Osteocyte (in vitro differentiated cells): Measurements from ENCODE around the gene MED10. TPM values are rescaled to one million over a fixed set of nuclear protein-coding genes. Genes with fewer than 3 reads are reported as not detected.

Source experiments
- DNase-seq: peaks from one replicate; pipeline ENCODE4 v3.0.0; 2021; ENCODE audit warnings: mixed read lengths; ENCODE audit not compliant: unreplicated experiment; ENCODE audit errors: extremely low spot score
- H3K27ac Mint-ChIP-seq: one replicate; pipeline ENCODE4 v1.8.0; 2021; ENCODE audit warnings: mild to moderate bottlenecking, mixed read lengths; ENCODE audit not compliant: unreplicated experiment
- H3K27me3 Mint-ChIP-seq: one replicate; pipeline ENCODE4 v1.8.0; 2021; ENCODE audit warnings: mixed read lengths; ENCODE audit not compliant: unreplicated experiment
- H3K36me3 Mint-ChIP-seq: one replicate; pipeline ENCODE4 v1.8.0; 2021; ENCODE audit warnings: mixed read lengths; ENCODE audit not compliant: unreplicated experiment
- H3K4me1 Mint-ChIP-seq: one replicate; pipeline ENCODE4 v1.8.0; 2021; ENCODE audit warnings: mixed read lengths; ENCODE audit not compliant: unreplicated experiment
- H3K4me3 Mint-ChIP-seq: one replicate; pipeline ENCODE4 v1.8.0; 2021; ENCODE audit warnings: mild to moderate bottlenecking, moderate library complexity, mixed read lengths; ENCODE audit not compliant: unreplicated experiment
- H3K9me3 Mint-ChIP-seq: one replicate; pipeline ENCODE4 v1.8.0; 2021; ENCODE audit warnings: mixed read lengths; ENCODE audit not compliant: unreplicated experiment
- total RNA-seq: library from RNA; stranded (reverse); gene quantifications from 2 replicates; pipeline ENCODE4 v1.2.1, GENCODE V29; 2021
- TF ChIP-seq, protein P1 (sequence below): fragments of 200-600 bp; sonication (generic); IDR thresholded peaks from 2 replicates; pipeline ENCODE4 v1.5.0; 2021; ENCODE audit warnings: antibody characterized with exemption, mild to moderate bottlenecking, moderate library complexity

MED10 gene
- total RNA-seq, 1 donor from 2014 or later = 28.2 TPM

- H3K4me1 Mint-ChIP-seq = no peaks in the 10 kb centered on the region
- H3K27ac Mint-ChIP-seq = no peak overlapping the region
- TF ChIP-seq, protein P1, sequence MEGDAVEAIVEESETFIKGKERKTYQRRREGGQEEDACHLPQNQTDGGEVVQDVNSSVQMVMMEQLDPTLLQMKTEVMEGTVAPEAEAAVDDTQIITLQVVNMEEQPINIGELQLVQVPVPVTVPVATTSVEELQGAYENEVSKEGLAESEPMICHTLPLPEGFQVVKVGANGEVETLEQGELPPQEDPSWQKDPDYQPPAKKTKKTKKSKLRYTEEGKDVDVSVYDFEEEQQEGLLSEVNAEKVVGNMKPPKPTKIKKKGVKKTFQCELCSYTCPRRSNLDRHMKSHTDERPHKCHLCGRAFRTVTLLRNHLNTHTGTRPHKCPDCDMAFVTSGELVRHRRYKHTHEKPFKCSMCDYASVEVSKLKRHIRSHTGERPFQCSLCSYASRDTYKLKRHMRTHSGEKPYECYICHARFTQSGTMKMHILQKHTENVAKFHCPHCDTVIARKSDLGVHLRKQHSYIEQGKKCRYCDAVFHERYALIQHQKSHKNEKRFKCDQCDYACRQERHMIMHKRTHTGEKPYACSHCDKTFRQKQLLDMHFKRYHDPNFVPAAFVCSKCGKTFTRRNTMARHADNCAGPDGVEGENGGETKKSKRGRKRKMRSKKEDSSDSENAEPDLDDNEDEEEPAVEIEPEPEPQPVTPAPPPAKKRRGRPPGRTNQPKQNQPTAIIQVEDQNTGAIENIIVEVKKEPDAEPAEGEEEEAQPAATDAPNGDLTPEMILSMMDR = no peak
- H3K36me3 Mint-ChIP-seq = no peaks in the 10 kb centered on the region
- peaks cover 14% of the 10 kb centered on the region for H3K9me3 Mint-ChIP-seq
- H3K4me3 Mint-ChIP-seq = no peak overlapping the region
- H3K27me3 Mint-ChIP-seq = no peaks in the 10 kb centered on the region
- no peak for DNase-seq
Observed at GRCh38 chr5:6333182-6333905, 45.0 kb downstream of the MED10 start.

GRCh38 chr5:6328173-6328572 lies 50.2 kb downstream of the MED10 start:
- TF ChIP-seq, protein P1 = no peak
- H3K36me3 Mint-ChIP-seq = no peaks in the 10 kb centered on the region
- no peak overlapping the region for H3K27ac Mint-ChIP-seq
- H3K27me3 Mint-ChIP-seq = no peaks in the 10 kb centered on the region
- H3K9me3 Mint-ChIP-seq = peaks cover 14% of the 10 kb centered on the region
- no peak overlapping the region for H3K4me3 Mint-ChIP-seq
- DNase-seq = no peak
- no peaks in the 10 kb centered on the region for H3K4me1 Mint-ChIP-seq

- no peaks in the 10 kb centered on the region for H3K36me3 Mint-ChIP-seq
- no peaks in the 10 kb centered on the region for H3K27me3 Mint-ChIP-seq
- H3K4me1 Mint-ChIP-seq = no peaks in the 10 kb centered on the region
- no peak overlapping the region for H3K4me3 Mint-ChIP-seq
- no peak overlapping the region for H3K27ac Mint-ChIP-seq
- peaks cover 14% of the 10 kb centered on the region for H3K9me3 Mint-ChIP-seq
- TF ChIP-seq, protein P1 = no peak
- DNase-seq = no peak
Observed at GRCh38 chr5:6326776-6327175, 51.6 kb downstream of the MED10 start.

- Mint-ChIP-seq H3K27ac (no peak overlapping the region), H3K4me1 (no peaks in the 10 kb centered on the region), H3K4me3 (no peak overlapping the region), H3K36me3 (no peaks in the 10 kb centered on the region), H3K9me3 (peaks cover 8% of the 10 kb centered on the region), H3K27me3 (no peaks in the 10 kb centered on the region)
- TF ChIP-seq, protein P1 = no peak
- peak; percentile 74 for DNase-seq
Observed at GRCh38 chr5:6322163-6322713, 56.1 kb downstream of the MED10 start.

Other genes starting within 250 kb of the MED10 start
- not detected in 2 replicates for gene UBE2QL1, start 70.3 kb upstream of the MED10 start, total RNA-seq